ENCODE measurements around the gene DRAXIN.

Gene DRAXIN

DNA sequence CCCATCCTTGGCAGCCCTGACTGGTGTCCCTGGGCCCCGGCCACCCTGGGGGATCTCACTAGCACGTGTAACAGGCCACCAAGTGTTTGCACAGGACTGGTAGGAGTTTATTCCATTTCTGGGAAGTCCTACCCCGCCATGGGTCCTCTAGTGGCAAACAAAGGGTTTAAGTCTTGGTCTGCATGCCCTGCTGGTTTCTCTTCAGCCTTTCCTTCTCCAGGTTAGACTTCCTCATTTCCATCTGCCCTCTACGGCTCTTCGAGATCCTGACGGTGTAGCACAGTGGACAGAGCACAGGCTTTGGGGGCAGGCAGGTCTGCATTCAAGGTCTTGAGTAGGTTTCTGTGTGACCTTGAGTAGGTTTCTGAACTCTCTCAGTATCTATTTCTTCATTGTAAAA is 47.3 kb downstream of the DRAXIN start:
- no peak for DNase-seq

DNA sequence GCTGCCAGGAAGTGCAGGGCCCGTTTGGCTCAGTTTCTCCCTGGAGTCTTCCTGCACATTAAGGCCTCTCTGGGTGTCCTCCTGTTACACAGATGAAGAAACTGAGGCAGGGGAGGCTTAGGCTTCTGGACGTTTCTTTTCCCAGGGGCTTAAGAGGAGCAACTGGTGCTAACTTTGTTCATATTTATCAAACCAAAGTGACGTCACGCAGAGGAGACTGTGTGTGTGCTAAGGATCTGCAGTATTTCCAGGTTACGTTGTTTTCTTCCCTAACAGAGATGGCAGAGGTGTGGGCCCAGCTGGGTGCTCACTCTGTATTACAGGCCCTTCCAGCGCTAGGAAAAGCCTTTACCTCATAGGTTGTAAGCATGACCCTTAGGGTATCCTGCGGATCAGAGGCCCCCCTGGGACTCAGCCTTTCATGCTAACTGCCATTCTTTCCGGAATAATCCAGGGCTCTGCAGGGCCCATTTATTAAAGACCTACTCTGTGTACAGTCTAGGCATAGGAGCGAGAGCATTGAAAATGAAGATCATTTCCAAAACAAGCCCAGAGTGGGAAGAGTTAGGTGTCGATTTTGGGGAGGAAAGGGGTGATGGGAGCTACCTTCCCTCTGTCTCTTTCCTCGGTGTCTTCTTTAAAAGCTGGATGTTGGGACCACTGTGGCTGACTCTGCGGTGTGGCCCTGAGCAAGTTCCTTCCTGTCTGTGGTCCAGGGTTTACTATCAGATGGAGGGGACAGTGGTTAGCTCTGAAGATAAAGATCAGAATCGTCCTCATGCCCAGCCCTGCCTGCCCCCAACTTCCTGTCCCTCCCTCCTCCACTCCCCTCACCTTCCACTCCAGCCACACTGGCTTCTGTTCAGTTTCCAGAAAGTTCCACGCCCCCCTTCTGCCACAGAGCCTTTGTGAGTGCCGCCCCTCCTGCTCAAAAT is 49.0 kb downstream of the DRAXIN start:
- no peak for DNase-seq

DNA sequence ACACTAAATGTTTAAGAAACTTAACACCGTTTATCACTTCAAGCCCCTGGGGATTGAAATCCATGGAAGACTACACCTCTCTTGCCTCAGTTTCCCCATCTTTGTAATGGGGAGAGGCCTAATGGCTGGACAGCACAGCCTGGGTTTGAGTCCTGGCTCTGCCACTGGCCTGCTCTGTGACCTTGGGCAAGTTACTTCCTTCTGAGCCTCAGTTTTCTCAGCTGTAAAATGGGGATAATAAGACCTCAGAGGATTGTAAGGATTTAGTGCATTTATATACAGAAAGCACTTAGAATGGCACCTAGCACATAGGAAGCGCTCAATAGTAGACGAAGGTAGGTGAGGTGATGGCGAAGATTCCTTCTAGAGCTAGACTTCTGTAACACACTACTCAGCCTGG is 50.0 kb downstream of the DRAXIN start:
- no peak for DNase-seq

DNA sequence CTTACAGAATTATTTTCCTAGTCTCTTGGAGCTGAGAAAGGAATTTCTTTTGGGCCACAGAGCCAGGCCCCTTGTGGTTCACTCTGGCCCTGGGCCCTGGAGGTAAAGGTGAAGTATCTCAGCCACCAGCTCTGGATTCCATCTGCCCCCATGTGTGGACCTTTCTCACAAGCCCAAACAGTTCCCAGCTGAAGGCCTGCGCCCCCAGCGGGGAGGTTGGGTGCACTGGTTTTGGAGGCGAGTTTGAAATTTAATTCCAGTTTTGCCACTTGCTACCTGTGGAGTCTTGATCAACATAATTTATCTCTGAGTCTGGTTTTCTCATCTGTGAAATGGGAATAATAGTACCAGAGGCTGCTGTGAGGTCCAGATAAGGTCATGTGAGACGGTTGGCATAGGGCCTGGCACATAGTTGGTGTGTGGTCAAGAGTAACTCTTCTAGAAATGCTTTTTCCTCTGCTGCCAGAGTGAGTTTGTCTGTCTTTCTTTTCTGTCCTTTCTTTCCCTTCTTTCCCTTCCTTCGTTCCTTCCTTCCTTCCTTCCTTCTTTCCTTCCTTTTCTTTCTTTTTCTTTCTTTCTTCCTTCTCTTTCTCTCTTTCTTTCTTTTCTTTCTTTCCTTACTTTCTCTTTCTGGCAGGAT is 50.5 kb downstream of the DRAXIN start:
- DNase-seq, result no peak

DNA sequence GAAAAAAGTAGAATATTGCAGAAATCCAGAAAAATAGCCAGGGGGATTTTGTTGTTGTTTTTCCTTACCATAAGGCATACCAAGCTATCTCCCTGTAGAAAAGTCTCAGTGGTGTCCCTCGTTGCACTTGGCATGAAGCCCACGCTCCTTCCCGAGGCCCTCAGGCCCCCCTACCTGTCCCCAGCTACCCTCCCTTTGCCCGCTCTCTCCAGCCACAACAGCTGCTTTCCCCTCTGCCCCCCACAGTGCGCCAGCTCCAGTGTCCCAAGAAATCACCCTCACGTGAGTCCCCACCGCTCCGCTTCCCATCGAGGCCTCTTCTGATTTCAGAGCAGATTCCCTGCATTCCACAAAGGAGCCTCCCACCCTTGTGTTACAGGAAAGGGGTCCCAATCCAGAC is 52.8 kb downstream of the DRAXIN start:
- no peak for DNase-seq

GRCh38 chr1:11746092-11746491 is 54.6 kb downstream of the DRAXIN start:
- DNase-seq, result no peak

GRCh38 chr1:11746795-11747487 is 55.4 kb downstream of the DRAXIN start:
- no peak for DNase-seq

DNA sequence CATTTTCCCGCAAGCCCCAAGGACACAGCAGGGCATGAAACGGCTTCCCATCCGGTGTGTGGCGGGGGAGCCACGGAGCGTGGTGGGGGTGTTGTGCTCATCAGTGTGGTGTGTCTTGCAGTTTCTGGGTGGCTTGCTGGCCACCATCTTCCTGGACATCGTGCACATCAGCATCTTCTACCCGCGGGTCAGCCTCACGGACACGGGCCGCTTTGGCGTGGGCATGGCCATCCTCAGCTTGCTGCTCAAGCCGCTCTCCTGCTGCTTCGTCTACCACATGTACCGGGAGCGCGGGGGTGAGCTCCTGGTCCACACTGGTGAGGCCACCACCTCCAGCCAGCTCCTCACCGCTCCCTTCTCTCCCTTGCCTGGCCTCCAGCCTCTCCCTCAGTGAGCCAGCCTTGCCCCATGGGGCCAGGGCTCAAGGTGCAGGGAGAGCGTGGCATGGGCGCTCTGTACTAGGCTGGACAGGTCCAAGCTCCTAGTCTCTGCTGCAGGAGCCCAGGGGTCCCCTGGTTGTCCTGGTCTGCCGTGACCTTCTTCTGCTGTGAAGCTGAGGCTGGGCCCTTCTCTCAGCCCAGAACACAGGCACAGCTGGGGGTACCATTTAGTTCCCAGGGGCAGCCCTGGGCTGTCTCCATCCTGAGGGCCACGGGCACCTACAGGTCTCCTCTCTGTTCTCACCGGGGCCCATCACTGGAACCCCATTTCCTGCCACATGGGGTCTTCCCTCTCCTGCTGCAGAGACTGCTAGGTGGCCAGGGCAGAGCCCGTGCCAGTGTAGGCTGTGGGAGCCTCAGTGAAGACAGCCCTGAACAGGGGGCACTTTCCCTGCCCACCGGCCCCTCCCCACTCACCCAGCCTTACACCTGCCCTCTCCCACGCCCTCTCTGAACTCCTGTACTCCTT is 57.0 kb downstream of the DRAXIN start:
- no peak for DNase-seq

- DNase-seq, result peak; percentile 29 to 38
Measured at GRCh38 chr1:11749203-11749689, 57.7 kb downstream of the DRAXIN start.

DNA sequence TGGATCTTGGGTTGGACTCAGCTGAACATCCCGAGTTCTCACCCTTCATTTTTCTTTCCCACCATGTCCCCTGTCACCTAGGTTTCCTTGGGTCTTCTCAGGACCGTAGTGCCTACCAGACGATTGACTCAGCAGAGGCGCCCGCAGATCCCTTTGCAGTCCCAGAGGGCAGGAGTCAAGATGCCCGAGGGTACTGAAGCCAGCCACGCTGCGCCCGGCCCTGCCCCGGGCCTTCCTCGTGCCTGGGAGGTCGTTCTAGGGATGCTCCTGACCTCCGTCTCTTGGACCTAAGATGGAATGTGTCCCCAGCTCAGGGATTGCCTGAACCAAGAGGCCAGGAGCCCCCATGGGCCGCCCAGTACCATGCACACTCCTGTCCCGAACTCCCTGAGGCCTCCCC is 58.5 kb downstream of the DRAXIN start:
- no peak for DNase-seq

DNA sequence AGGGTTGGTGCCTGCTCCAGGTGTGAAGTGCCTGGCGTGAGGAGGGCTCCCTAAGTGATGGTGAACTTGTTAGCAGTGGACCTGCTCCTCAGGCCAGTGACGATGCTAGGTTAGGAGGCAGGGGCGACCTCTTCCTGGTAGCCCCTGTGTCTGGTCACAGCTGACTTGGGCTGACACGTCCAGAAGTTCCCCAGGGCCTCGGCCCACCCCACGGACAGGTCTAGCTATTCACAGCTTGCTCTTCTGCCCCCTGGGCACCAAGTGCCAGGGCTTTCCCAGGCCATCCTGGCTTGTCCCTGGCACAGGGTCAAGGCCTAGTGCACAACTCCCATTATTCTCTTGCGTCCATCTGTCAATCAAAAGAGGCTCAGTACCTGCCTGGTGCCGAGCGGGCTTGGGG is 59.6 kb downstream of the DRAXIN start:
- DNase-seq, result no peak

DNA sequence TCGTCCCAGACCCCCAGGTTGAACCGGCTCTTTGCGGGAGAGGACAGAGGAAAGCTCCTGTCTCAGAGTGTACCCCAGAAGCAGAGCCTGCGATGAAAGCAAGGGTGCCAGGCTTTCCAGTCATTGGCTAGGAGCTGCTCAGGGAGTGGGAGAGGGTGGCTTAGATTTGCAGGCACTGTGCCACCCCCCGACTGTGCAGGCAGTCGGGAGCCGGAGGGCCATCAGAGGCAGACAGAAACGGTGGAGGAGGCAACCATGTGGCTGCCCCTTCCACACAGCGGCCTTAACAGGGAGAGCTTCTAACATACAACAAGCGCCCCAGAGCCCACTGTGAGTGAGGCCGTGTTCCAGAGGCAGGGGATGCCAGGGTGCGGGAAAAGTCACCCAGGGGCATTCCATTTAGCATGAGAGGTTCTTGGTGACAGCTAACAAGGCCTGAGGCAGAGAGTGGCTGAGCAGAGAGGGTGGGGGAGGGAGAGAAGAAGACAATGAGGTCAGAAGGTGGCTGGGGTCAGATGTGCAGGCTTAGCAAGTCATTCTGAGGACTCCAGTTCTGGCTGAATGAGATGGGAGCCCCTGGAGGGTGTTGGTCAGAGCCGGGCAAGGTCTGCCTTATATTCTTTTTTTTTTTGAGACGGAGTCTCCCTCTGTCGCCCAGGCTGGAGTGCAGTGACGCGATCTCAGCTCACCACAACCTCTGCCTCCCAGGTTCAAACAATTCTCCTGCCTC is 61.0 kb downstream of the DRAXIN start:
- no peak for DNase-seq

- no peak for DNase-seq
Measured at GRCh38 chr1:11753555-11754208, 62.2 kb downstream of the DRAXIN start.

GRCh38 chr1:11757047-11757446 is 65.5 kb downstream of the DRAXIN start:
- DNase-seq, result no peak

DNA sequence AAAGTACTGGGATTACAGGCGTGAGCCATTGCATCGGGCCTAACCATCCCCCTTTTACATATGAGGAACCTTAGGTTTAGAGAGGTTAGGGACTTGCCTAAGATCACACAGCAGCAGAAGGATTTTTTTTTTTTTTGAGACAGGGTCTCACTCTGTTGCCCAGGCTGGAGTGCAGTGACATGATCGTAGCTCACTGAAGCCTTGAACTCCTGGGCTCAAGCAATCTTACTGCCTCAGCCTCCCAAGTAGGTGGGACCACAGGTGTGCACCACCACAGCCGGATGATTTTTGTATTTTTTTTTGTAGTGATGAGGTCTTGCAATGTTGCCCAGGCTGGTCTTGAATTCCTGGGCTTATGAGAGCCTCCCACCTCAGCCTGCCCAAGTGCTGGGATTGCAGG is 68.3 kb downstream of the DRAXIN start:
- DNase-seq, result no peak

DNA sequence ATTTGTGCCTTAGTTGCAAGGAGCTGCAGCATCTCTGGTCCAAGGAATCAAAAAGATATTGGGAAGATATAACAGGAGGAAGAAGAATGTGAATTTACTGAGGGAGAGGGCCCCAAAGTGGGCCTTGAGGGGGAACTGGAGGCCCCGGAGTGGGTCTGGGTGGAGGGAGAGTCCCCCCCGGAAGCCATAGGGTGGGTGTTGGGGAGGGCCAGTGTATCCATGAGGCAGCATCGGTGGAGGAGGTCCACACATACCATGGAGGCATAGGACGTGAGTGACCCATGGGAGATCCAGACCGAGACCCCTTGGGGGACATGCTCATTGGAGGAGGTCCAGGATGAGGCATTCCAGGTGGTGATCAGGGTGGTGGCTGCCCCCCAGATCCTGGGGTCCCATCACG is 69.8 kb downstream of the DRAXIN start:
- no peak for DNase-seq

DNA sequence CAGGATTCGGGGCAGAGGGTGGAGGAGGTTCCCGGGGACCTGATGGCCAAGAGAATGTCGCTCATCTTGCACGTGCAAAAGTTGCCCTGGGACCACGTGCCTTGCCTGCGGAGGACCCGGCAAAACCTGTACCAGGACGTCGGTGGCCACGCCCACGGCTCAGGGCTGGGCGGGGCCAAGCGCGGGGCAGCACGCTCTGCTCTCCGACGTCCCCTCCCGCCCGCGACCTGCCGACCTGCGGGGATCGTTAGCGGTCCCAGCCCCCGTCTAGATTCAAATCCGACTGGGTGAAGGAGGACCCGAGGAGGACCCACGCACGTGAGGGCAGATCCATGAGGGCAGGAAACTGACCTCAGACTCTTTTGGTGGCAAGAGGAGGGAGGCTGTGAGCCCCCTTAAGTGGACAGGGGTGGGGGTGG is 70.5 kb downstream of the DRAXIN start, which contains the start of gene C1orf167:
C1orf167 (plus strand) TSS at position 206 of the 419 bp plus-strand sequence. CDS start 2,208 bp downstream, outside the sequence.
- DNase-seq, result peak in 1 of 2 experiments; percentile 37

DNA sequence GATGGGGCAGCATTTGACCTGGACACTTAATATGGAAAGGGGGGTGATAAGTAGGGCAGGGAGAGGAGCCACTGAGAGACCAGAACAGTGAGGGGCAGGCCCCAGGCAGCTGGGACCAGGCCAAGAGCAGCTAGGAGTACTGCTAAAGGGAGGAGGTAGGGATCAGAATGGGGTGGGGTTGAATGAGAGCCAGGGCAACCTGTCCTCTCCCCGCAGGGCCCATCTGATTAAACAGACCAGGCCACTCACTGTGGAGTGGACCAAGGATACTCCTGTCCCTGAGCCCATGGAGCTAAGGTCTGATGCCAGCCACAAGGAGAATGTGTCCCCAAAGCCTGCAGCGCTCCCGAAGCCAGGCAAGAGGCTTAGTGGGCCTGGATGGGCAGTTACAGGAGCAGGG is 72.6 kb downstream of the DRAXIN start:
- DNase-seq, result no peak

DNA sequence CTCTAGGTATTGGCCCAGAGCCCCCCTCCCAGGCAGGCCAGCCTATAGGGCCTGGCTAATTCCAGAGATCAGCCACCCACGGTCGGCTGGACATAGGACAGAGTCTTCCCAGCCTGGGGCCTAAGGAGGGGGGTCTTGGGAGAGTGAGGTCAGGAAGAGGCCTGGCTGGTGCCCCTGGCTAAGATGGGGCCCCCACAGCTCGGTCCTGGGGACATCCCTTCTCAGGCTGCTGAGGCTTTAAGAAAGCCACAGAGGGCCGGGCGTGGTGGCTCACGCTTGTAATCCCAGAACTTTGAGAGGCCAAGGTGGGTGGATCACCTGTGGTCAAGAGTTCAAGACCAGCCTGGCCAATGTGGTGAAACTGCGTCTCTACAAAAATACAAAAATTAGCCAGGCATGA is 73.0 kb downstream of the DRAXIN start:
- no peak for DNase-seq

- no peak for DNase-seq
Measured at GRCh38 chr1:11765661-11766428, 74.3 kb downstream of the DRAXIN start.
